Islet precursor cell (in vitro differentiated cells): ENCODE measurements around the gene FOLR1.
"Not testable (repeated sequence)": the region's sequence is repeated elsewhere in the genome, so short reads cannot be mapped to it uniquely, and the experiment has no call there.

Experiments
- DNase-seq: peaks from one replicate; pipeline ENCODE4 v3.0.0-alpha.2; 2018

The FOLR1 gene

GRCh38 chr11:72191961-72192381, at the start of gene FOLR1:
TSS of gene FOLR1 (plus strand) at chr11:72192140. CDS start at chr11:72192174, 34 bp downstream.
- peak; percentile 91 for DNase-seq

GRCh38 chr11:72142543-72142942, 49.4 kb upstream of the FOLR1 start:
- DNase-seq: not testable (repeated sequence)

GRCh38 chr11:72144807-72145565, 47.0 kb upstream of the FOLR1 start:
- DNase-seq: no peak

GRCh38 chr11:72146625-72147024, 45.3 kb upstream of the FOLR1 start:
- DNase-seq: no peak

GRCh38 chr11:72150882-72151281, 41.1 kb upstream of the FOLR1 start:
- no peak for DNase-seq

GRCh38 chr11:72153874-72154273, 38.1 kb upstream of the FOLR1 start:
- not testable (repeated sequence) for DNase-seq

GRCh38 chr11:72154816-72155215, 37.1 kb upstream of the FOLR1 start:
- no peak for DNase-seq

GRCh38 chr11:72155751-72156150, 36.2 kb upstream of the FOLR1 start:
- DNase-seq: no peak

GRCh38 chr11:72157131-72157530, 34.8 kb upstream of the FOLR1 start:
- no peak for DNase-seq

GRCh38 chr11:72160319-72160718, 31.6 kb upstream of the FOLR1 start:
- DNase-seq: no peak

GRCh38 chr11:72162891-72163492, 28.9 kb upstream of the FOLR1 start:
- no peak for DNase-seq

- not testable (repeated sequence) for DNase-seq
Observed at GRCh38 chr11:72164187-72164586, 27.8 kb upstream of the FOLR1 start.

- DNase-seq: not testable (repeated sequence)
Observed at GRCh38 chr11:72169046-72169555, 22.8 kb upstream of the FOLR1 start.

- not testable (repeated sequence) for DNase-seq
Observed at GRCh38 chr11:72169754-72170153, 22.2 kb upstream of the FOLR1 start.

- not testable (repeated sequence) for DNase-seq
Observed at GRCh38 chr11:72172043-72172442, 19.9 kb upstream of the FOLR1 start.

GRCh38 chr11:72173291-72173690, 18.6 kb upstream of the FOLR1 start:
- DNase-seq: no peak

GRCh38 chr11:72174302-72175070, 17.5 kb upstream of the FOLR1 start:
- DNase-seq: no peak

GRCh38 chr11:72177656-72178055, 14.3 kb upstream of the FOLR1 start:
- no peak for DNase-seq

GRCh38 chr11:72179049-72179803, 12.7 kb upstream of the FOLR1 start:
- no peak for DNase-seq

GRCh38 chr11:72179804-72180396, 12.0 kb upstream of the FOLR1 start:
- no peak for DNase-seq

- peak; percentile 54 for DNase-seq
Observed at GRCh38 chr11:72180892-72181552, 10.9 kb upstream of the FOLR1 start.

- DNase-seq: peak; percentile 56
Observed at GRCh38 chr11:72181553-72181958, 10.4 kb upstream of the FOLR1 start.
